Right cardiac atrium (tissue), 5 donors: ENCODE measurements around the gene PSMD13. TPM values are rescaled to one million over a fixed set of nuclear protein-coding genes. Genes with fewer than 3 reads are reported as not detected.
A peak's percentile ranks its signal among the peaks of the same experiment; 100 is the strongest.
"Not testable (repeated sequence)": the region's sequence is repeated elsewhere in the genome, so short reads cannot be mapped to it uniquely, and the experiment has no call there.

Source experiments
- ATAC-seq, 2 donors: fragments of 200-7000 bp; cut with Tn5 transposase; one replicate each; pipeline versions ENCODE4 v1.8.0 to v1.9.1; 2020; ENCODE audit warnings: moderate library complexity in 2 of 2, mild to moderate bottlenecking in 1 of 2
- DNase-seq, 3 donors: peaks; one replicate each; pipeline ENCODE4 v3.0.0-alpha.2; 2020
- H3K27ac ChIP-seq: one replicate; pipeline ENCODE4 v1.5.1; 2013; ENCODE audit warnings: mild to moderate bottlenecking, low read length, control low read depth, moderate library complexity
- H3K27me3 ChIP-seq: one replicate; pipeline ENCODE4 v1.6.1; 2013; ENCODE audit not compliant: control insufficient read depth, insufficient read depth
- H3K4me1 ChIP-seq: one replicate; pipeline ENCODE4 v1.6.1; 2013; ENCODE audit warnings: low read length; ENCODE audit not compliant: control insufficient read depth, insufficient read depth
- H3K4me3 ChIP-seq: one replicate; pipeline ENCODE4 v1.5.1; 2013; ENCODE audit warnings: low read length, control low read depth
- H3K9me3 ChIP-seq: one replicate; pipeline ENCODE4 v1.6.1; 2013; ENCODE audit warnings: low read length; ENCODE audit not compliant: control insufficient read depth
- WGBS: extraction: QIAGEN DNeasy Blood & Tissue Kit; methylation state at CpG from one replicate; pipeline ENCODE4 v1.1.7; 2013; 5-methylcytosine and 5-hydroxymethylcytosine counted together
- intact Hi-C, 4 donors: fragments of 100-400 bp; cut with DNase I; formaldehyde crosslinking; loops; one replicate each; pipeline versions ENCODE4 v1.11.0 to v1.14.0; 2022 to 2023
- polyA plus RNA-seq: library from polyadenylated mRNA; stranded (reverse); fragments of 200-250 nt; gene quantifications from one replicate; pipeline ENCODE4 v1.2.3, GENCODE V29; 2013
- total RNA-seq, 4 donors: library from RNA; stranded (reverse); fragmentation: NEBNext Ultra II Directional; extraction: Animal tissue kit (Norgen Biotek cat#: 25700); gene quantifications; one replicate each; pipeline ENCODE4 v1.2.1, GENCODE V29; 2021
- donor health status: healthy with polysubstance abuse.
- donor health status: DM: no; HTN: yes; CAD: no.
- donor health status: DM: no; HTN: no; CAD: no.
- donor health status: DM: no; HTN: yes; CAD: no; lungs with severe emphysema.
- donor health status: DM: yes; HTN: yes; CAD: no.

PSMD13 gene
- total and polyA plus RNA-seq, 5 donors, result 76.8 to 106 (median 86.5) TPM

DNA sequence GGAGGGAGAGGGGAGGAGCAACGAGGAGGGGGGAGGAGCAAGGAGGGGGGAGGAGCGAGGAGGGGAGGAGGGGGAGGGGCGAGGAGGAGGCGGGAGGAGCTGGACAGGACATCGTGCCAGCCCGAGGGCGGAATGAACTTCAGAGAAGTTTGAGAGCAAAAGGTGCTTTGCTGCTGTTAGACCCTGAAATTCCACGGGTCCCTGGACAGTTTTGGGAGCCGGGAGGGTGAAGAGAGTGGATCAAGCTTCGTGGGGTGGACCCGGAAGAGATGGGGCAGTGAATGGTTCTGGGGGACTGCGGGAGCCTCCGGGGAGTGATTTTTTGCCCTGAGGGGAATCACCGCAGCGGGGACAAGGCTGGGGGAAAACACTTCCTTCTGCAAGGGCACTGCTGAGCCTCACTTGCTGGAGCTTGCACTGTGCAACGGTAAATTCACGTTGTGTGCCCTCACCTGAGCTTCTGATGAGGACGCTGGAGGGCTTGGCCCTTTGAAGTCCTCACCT lies 30.8 kb downstream of the PSMD13 start:
- 55% methylated on average over 17 of the region's 18 CpGs for WGBS
- intact Hi-C loops, result no loop called here
- H3K4me3 ChIP-seq, result peak overlapping the region; percentile 15
- DNase-seq (peak in 2 of 3 donors; percentile 71 to 84), ATAC-seq (peak; percentile 45 to 50)
- no peaks in the 10 kb centered on the region for H3K9me3 ChIP-seq
- H3K27me3 ChIP-seq, result no peaks in the 10 kb centered on the region
- H3K4me1 ChIP-seq, result no peaks in the 10 kb centered on the region
- peak overlapping the region; percentile 32 for H3K27ac ChIP-seq

DNA sequence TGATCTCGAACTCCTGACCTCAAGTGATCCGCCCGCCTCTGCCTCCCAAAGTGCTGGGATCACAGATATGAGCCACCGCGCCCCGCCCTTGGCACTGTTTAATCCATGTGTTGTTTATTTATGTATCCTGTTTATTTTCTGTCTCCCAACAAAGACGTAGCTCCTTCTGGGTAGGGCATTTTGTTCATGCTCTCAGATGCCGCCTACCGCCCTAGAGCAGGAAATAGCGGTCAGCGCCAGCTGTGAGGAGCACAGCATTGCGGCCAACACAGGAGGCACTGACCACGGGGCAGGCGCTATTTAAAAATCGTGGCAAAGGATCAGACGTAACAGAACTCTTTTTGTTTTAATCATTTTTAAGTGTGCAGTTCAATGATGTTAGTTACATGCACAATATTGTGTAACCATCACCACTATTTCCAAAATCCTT lies 32.0 kb downstream of the PSMD13 start:
- intact Hi-C loops, H3K27ac ChIP-seq, H3K4me1 ChIP-seq, H3K27me3 ChIP-seq, H3K9me3 ChIP-seq, H3K4me3 ChIP-seq: not testable (repeated sequence)
- DNase-seq, result peak in 2 of 3 donors; percentile 74 to 82
- peak; percentile 62 to 73 for ATAC-seq
- 59% methylated on average over 16 of the region's 16 CpGs for WGBS

DNA sequence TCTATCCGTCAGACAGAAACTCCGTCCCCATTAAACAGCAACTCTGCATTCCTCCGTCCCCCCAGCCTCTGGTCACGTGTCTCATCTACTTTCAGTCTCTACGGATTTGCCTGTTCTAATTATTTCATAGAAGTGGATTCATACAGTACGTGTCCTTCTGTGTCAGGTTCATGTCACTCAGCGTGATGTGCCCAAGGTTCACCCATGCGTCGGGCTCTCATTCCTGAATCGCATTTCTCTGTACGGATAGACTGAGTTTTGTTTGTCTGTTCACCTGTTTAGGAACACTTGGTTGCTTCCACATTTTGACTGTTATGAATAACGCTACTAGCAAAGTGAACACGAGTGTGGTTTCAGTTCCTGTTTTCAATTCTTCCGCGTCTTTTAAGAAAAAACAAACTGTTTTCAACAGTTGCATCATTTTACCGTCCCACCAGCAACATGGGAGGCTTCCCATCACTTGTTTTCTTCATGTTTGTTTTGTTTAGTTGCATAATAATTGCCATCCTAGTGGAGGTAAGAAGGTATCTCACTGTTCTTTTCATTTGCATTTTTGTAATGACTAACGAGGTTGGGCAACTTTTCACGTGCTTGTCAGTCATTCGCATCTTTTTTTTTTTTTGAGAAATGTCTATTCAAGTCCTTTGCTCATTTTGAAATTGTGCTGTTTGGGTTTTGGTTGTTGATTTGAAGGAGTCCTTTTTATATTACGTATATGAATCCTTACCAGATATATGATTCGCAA lies 32.5 kb downstream of the PSMD13 start:
- Histone ChIP-seq H3K27ac (no peak overlapping the region), H3K9me3 (no peaks in the 10 kb centered on the region), H3K4me3 (no peak overlapping the region), H3K27me3 (no peaks in the 10 kb centered on the region), H3K4me1 (no peaks in the 10 kb centered on the region)
- WGBS, result 54% methylated on average over 21 of the region's 21 CpGs
- intact Hi-C loops, result no loop called here
- DNase-seq (peak in 1 of 3 donors; percentile 32), ATAC-seq (peak; percentile 4 to 26)

DNA sequence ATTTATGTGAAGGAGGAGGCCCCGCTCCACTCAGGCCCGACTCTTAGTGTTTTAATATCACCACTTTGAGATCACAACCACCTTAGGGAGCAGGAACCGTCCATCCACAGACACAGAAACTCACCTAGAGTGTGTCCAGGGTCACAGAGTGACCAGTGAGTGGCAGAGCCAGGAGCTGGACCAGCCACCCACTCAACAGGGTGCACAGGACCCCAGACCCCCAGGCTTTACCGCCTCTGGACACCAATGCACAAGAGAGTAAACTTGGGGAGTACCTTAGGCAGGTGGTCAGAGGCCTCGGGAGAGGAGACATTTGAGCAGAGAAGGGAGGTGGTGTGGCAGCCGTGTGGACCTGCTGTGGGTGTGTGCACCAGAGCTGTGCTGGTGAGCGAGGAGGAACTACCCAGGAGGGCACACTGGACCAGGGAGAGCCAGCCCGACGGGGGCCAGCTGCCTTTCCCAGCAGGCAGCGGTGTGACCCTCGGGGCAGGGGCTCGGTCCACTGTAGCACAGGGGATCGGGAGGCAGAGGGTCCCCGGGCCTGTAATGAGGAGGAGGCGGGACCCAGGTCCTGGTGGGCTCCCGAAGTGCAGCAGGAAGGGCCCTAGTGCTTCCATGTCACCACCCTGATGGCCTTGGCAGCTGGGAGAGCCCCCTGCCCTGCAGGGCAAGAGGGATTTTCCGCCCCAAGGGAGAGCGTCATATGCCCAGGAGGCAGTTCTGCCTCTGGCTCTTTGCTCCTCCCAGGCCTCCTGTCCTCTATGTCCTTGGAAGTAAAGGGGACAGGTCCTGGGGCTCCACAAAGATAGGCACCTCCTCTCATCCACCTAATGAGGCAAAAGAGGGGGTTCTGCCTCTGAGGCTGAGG lies 33.9 kb downstream of the PSMD13 start:
- no peak overlapping the region for H3K27ac ChIP-seq
- no peak overlapping the region for H3K4me3 ChIP-seq
- ATAC-seq (peak in 1 of 2 donors; percentile 7), DNase-seq (peak in 1 of 3 donors; percentile 54)
- intact Hi-C loops, result no loop called here
- no peaks in the 10 kb centered on the region for H3K4me1 ChIP-seq
- WGBS, result 82% methylated on average over 18 of the region's 18 CpGs
- H3K27me3 ChIP-seq, result no peaks in the 10 kb centered on the region
- H3K9me3 ChIP-seq, result no peaks in the 10 kb centered on the region

DNA sequence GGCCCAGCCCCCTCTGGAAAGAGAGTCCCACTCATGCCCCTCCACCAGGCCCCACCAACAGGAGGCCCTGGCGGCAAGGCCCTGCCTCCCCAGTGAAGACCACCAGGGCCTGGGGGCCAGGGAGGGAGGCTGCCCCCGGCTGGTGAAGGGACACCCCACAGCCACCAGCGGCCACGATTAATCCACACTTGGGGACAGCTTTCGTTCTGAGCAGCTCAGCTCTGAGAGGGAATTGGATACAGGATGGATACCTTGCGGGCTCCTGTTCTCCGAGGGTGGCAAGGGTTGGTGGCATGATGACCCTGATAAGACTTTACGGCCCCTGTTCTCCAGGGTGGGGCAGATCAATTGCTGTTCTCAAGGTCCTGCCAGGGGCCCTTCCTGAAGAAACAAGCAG lies 34.5 kb downstream of the PSMD13 start:
- 85% methylated on average over 8 of the region's 8 CpGs for WGBS
- DNase-seq (peak in 1 of 3 donors; percentile 49), ATAC-seq (no peak)
- no peaks in the 10 kb centered on the region for H3K27me3 ChIP-seq
- no peak overlapping the region for H3K4me3 ChIP-seq
- no peak overlapping the region for H3K27ac ChIP-seq
- no peaks in the 10 kb centered on the region for H3K9me3 ChIP-seq
- intact Hi-C loops, result no loop called here
- H3K4me1 ChIP-seq, result no peaks in the 10 kb centered on the region

DNA sequence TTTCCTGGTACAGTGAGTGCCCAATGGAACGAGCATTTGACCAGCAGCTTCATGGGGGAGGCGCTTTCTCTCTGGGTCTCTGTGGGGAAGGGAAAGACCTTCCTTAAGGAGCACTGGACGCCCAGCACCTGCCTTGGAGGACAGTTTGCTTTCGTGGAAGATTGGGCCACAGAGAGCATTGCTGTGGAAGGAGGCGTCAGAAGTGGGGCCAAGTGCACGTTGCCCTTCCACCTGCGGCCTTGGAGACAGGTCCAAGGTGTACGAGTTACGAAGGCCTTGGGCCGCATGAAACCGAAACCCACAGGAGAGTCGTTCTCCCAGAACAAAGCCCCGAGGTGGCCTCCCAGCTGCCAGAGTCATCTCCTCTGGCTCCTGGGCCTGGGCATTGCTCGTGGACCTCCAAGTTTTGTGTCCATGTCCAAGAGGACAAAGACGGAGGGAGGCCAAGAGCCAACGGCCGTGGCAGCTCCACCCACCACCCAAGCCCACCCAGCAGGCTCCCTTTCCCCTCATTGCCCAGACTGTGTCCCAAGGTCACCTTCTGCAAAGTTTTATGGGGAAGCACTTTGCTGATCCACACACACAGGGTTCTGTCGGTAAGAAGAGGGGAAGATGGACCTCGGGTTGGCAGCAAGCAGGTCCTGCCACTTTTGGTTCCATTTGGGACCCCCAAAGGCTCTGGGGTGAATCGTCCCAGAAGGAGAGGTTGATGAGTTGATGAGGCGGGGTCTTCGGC lies 35.6 kb downstream of the PSMD13 start:
- ATAC-seq, result no peak
- no peaks in the 10 kb centered on the region for H3K4me1 ChIP-seq
- intact Hi-C loops, result no loop called here
- no peaks in the 10 kb centered on the region for H3K27me3 ChIP-seq
- DNase-seq, result peak in 2 of 3 donors; percentile 26 to 46
- no peak overlapping the region for H3K4me3 ChIP-seq
- 84% methylated on average over 22 of the region's 22 CpGs for WGBS
- no peak overlapping the region for H3K27ac ChIP-seq
- H3K9me3 ChIP-seq, result no peaks in the 10 kb centered on the region

DNA sequence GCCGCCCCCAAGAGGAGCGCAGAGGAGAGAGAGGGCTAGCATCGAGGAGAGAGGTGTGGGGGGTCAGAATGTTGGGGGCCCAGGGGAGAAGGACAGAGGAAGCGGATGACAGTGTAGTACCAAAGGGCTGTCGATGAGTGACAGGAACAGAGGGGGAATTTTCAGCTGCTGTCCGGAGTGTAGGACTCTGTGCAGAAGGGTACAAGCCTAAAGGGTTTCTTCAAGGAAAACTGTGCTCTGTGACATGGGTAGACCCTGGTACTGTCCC lies 36.1 kb downstream of the PSMD13 start:
- WGBS, result 86% methylated on average over 6 of the region's 6 CpGs
- ATAC-seq, result no peak
- intact Hi-C loops, result no loop called here

GRCh38 chr11:276219-276618 lies 39.4 kb downstream of the PSMD13 start:
- Histone ChIP-seq H3K4me3 (no peak overlapping the region), H3K4me1 (no peaks in the 10 kb centered on the region), H3K27ac (no peak overlapping the region), H3K27me3 (no peaks in the 10 kb centered on the region), H3K9me3 (no peaks in the 10 kb centered on the region)
- ATAC-seq (no peak), DNase-seq (no peak)
- intact Hi-C loops, result no loop called here

More for the DNA sequence above, 36.1 kb downstream of the PSMD13 start:
- Histone ChIP-seq H3K9me3 (no peaks in the 10 kb centered on the region), H3K27me3 (no peaks in the 10 kb centered on the region), H3K27ac (no peak overlapping the region), H3K4me3 (no peak overlapping the region), H3K4me1 (no peaks in the 10 kb centered on the region)
- no peak for DNase-seq

DNA sequence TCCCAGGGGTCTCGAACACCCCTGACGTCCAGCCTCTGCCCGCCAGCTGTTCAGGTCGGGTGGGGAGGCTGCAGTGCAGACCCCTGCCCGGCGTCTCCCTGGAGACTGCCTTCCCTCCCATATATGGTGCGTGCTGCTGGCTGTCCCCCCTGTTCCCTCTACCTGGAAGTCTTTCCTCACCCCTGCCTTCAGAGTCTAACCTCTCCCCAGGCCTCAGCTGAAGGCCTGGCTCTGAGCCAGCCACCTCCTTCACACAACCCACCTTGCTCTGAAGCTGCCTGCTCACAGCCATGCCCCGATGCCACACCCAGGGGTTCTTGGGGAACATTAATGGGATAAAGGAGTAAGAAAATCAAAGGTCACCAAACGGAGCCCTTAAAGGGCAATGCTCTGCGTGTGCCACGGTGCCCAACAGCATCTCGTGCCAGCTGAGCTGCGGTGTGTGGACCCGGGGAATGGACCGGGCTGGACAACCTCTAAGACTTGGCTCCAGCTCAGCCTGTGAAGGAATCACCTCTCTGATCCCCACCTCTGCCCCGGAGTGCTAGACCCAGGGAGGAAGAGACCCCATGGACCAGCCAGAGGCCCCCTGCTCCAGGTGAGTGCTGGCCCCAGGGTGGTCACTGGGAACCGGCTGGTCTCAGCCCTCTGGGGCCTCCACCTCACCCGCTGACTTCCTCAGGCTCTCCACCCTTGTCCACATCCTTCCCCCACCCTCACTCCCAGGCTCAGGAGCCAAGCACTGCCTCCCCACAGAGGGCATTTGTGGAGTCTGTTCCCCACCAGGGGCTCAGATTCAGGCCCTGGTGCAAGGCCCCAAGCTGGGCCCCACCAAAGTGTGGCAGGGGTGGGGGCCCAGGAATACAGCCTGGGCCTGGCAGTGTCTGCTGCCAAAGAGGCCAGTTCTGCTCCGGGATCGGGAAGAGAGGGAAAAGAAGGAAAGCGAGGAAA lies 41.5 kb downstream of the PSMD13 start, which contains the start of gene NLRP6:
Gene NLRP6 (plus strand): TSS at position 407 of the 951 bp plus-strand sequence. CDS start 163 bp downstream, at position 570.
- peak in 1 of 2 donors; percentile 5 for ATAC-seq
- Histone ChIP-seq H3K4me1 (no peaks in the 10 kb centered on the region), H3K27ac (no peak within 1 kb of the TSS), H3K9me3 (no peaks in the 10 kb centered on the region), H3K27me3 (no peaks in the 10 kb centered on the region), H3K4me3 (no peak within 1 kb of the TSS)
- 75% methylated on average over 21 of the region's 21 CpGs for WGBS
- intact Hi-C loops, result no loop called here
- DNase-seq, result peak in 2 of 3 donors; percentile 33 to 49
